Glutamatergic neuron (in vitro differentiated cells): Measurements from ENCODE around the gene ZNF365. TPM values are rescaled to one million over a fixed set of nuclear protein-coding genes. Genes with fewer than 3 reads are reported as not detected.

Experiments used
- DNase-seq: peaks from one replicate; pipeline ENCODE4 v3.0.0; 2022
- H3K27ac Mint-ChIP-seq: one replicate; pipeline ENCODE4 v1.8.0; 2020; ENCODE audit warnings: mild to moderate bottlenecking, mixed read lengths, inconsistent platforms; ENCODE audit not compliant: unreplicated experiment
- H3K27me3 Mint-ChIP-seq: one replicate; pipeline ENCODE4 v1.8.0; 2020; ENCODE audit warnings: mild to moderate bottlenecking, moderate library complexity, mixed read lengths, inconsistent platforms; ENCODE audit not compliant: unreplicated experiment
- H3K36me3 Mint-ChIP-seq: one replicate; pipeline ENCODE4 v1.8.0; 2020; ENCODE audit warnings: mild to moderate bottlenecking, mixed read lengths, inconsistent platforms; ENCODE audit not compliant: unreplicated experiment
- H3K4me1 Mint-ChIP-seq: one replicate; pipeline ENCODE4 v1.8.0; 2020; ENCODE audit warnings: mild to moderate bottlenecking, low read depth, mixed read lengths, inconsistent platforms; ENCODE audit not compliant: unreplicated experiment
- H3K4me3 Mint-ChIP-seq: one replicate; pipeline ENCODE4 v1.8.0; 2020; ENCODE audit warnings: mild to moderate bottlenecking, mixed read lengths, inconsistent platforms; ENCODE audit not compliant: unreplicated experiment
- H3K9me3 Mint-ChIP-seq: one replicate; pipeline ENCODE4 v1.8.0; 2020; ENCODE audit warnings: mild to moderate bottlenecking, moderate library complexity, mixed read lengths, inconsistent platforms; ENCODE audit not compliant: unreplicated experiment
- total RNA-seq: library from RNA; stranded (reverse); fragmentation: NEBNext Ultra II Directional; extraction: Animal tissue kit (Norgen Biotek cat#: 25700); gene quantifications from one replicate; pipeline ENCODE4 v1.2.1, GENCODE V29; 2021; ENCODE audit not compliant: unreplicated experiment
- TF ChIP-seq, protein P1 (sequence below): fragments of 200-600 bp; sonication (generic); IDR thresholded peaks from one replicate; pipeline ENCODE4 v1.5.0; 2021; ENCODE audit not compliant: partially characterized antibody, unreplicated experiment

The ZNF365 gene
- total RNA-seq, 1 donor from 2014 or later: 0.76 TPM

DNA sequence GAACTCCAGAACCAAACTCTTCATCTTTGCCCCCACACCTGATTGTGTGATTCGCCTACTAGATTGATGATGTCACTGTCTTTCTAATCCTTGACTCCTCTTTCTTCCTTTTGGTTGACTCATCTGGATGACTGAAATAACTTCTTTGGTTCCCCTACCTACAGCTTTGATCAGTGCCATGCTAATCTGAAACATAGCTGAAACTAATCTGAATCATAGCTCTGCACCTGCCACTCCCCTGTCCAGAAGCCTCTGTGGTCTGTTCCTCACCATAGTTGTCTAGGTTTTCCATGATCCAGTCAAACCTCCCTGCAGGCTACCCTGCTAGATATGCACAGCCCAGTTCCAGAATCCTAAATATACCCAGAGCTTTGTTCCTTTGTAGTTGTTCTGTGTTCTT lies 51.9 kb downstream of the ZNF365 start:
- Mint-ChIP-seq H3K27ac (no peak overlapping the region), H3K27me3 (peaks cover 2% of the 10 kb centered on the region), H3K9me3 (no peaks in the 10 kb centered on the region), H3K4me3 (no peak overlapping the region), H3K4me1 (peaks cover 6% of the 10 kb centered on the region), H3K36me3 (no peaks in the 10 kb centered on the region)
- TF ChIP-seq, protein P1, sequence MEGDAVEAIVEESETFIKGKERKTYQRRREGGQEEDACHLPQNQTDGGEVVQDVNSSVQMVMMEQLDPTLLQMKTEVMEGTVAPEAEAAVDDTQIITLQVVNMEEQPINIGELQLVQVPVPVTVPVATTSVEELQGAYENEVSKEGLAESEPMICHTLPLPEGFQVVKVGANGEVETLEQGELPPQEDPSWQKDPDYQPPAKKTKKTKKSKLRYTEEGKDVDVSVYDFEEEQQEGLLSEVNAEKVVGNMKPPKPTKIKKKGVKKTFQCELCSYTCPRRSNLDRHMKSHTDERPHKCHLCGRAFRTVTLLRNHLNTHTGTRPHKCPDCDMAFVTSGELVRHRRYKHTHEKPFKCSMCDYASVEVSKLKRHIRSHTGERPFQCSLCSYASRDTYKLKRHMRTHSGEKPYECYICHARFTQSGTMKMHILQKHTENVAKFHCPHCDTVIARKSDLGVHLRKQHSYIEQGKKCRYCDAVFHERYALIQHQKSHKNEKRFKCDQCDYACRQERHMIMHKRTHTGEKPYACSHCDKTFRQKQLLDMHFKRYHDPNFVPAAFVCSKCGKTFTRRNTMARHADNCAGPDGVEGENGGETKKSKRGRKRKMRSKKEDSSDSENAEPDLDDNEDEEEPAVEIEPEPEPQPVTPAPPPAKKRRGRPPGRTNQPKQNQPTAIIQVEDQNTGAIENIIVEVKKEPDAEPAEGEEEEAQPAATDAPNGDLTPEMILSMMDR: no peak
- DNase-seq: no peak

DNA sequence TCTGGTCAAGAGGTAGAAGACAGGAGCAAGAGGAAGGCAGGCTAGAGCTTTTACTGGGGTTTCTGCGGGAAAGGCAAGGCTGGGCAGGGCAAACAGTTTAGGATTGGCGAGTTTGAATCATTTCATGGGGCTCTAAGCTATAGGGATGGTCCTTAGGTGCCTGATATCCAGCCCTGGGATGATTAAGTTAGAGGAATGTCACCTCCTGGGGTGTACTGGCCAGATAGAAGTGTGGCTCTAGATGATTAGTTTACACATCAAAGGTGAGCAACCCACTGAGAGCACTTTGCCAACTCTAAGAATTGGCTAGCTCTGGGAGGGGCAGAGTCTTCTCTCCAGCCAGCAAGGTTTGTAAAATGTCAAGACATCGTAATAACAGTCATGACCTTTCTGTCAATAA lies 52.4 kb downstream of the ZNF365 start:
- H3K4me1 Mint-ChIP-seq: peaks cover 9% of the 10 kb centered on the region
- no peak for DNase-seq
- no peak overlapping the region for H3K27ac Mint-ChIP-seq
- H3K36me3 Mint-ChIP-seq: no peaks in the 10 kb centered on the region
- no peaks in the 10 kb centered on the region for H3K9me3 Mint-ChIP-seq
- TF ChIP-seq, protein P1: no peak
- peaks cover 2% of the 10 kb centered on the region for H3K27me3 Mint-ChIP-seq
- H3K4me3 Mint-ChIP-seq: no peak overlapping the region

DNA sequence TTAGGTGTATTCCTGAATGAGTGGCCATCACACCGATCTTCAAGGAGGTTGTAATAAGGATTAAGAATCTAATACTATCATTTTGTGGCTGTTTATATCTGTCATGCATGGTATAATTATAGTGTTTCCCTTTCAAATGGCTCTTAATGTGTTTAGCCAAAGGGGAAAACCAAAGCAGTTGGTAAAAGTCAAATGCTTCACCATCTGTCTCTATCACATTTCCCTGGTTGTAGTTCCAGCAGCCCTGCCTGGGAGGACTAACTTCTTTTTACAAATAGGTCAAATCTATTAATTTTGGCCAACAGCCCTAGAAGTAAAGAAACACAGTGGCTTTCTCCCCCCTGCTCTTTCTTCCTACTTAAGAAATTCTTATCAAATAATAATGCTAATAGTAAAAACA lies 56.7 kb downstream of the ZNF365 start:
- Mint-ChIP-seq H3K9me3 (no peaks in the 10 kb centered on the region), H3K27ac (no peak overlapping the region), H3K4me1 (peaks cover 12% of the 10 kb centered on the region), H3K27me3 (peaks cover 2% of the 10 kb centered on the region), H3K4me3 (no peak overlapping the region), H3K36me3 (no peaks in the 10 kb centered on the region)
- DNase-seq: no peak
- TF ChIP-seq, protein P1: no peak

DNA sequence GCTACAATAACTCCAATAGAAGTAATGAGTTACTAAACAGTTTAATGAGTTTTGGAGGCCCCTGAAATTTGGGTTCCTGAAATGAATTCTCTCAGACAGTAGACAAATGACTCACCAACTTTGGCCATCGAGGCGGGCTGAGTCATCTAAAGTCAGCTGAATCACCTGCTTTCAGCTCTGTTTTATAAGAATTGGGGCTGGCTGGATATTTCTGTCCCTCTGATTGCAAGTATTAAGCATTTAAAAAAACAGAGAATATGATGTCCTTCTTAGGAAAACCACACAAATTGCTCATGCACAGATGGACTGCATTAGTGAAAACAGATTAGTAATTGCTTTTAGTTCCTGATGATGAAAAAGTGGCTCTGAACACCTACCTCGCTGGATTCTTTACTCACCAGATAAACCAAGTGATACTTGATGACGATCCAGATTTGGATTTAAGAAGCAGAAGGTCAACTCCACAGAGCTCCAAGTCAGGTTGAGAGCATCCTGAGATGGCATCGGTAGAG lies 59.1 kb downstream of the ZNF365 start:
- no peaks in the 10 kb centered on the region for H3K36me3 Mint-ChIP-seq
- no peak for DNase-seq
- no peak overlapping the region for H3K4me3 Mint-ChIP-seq
- peaks cover 12% of the 10 kb centered on the region for H3K4me1 Mint-ChIP-seq
- TF ChIP-seq, protein P1: no peak
- no peak overlapping the region for H3K27ac Mint-ChIP-seq
- no peaks in the 10 kb centered on the region for H3K9me3 Mint-ChIP-seq
- H3K27me3 Mint-ChIP-seq: no peaks in the 10 kb centered on the region

DNA sequence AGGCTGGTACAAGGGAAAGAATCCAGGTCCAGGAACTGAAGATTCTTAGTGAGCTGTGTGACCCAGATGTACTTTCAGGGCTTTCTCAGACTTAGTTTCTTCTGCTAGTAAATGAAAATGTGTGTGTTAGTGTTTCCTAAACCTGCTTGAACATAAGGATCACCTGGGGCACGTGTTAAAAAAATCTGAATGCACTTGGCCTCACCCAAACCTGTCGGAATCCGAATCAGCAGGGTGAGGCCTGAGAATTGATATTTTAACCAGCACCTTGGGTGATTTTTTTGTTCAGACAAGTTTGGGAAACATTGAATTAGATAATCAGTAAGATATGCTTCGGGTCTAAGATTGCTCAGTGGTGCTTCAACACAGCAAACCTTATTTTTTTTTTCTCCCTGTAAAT lies 59.7 kb downstream of the ZNF365 start:
- TF ChIP-seq, protein P1: no peak
- no peaks in the 10 kb centered on the region for H3K9me3 Mint-ChIP-seq
- DNase-seq: no peak
- H3K4me1 Mint-ChIP-seq: peaks cover 12% of the 10 kb centered on the region
- no peak overlapping the region for H3K4me3 Mint-ChIP-seq
- no peak overlapping the region for H3K27ac Mint-ChIP-seq
- H3K27me3 Mint-ChIP-seq: no peaks in the 10 kb centered on the region
- H3K36me3 Mint-ChIP-seq: no peaks in the 10 kb centered on the region
